Measurements from ENCODE around the gene TRPT1.
A peak's percentile ranks its signal among the peaks of the same experiment; 100 is the strongest.

Gene TRPT1

DNA sequence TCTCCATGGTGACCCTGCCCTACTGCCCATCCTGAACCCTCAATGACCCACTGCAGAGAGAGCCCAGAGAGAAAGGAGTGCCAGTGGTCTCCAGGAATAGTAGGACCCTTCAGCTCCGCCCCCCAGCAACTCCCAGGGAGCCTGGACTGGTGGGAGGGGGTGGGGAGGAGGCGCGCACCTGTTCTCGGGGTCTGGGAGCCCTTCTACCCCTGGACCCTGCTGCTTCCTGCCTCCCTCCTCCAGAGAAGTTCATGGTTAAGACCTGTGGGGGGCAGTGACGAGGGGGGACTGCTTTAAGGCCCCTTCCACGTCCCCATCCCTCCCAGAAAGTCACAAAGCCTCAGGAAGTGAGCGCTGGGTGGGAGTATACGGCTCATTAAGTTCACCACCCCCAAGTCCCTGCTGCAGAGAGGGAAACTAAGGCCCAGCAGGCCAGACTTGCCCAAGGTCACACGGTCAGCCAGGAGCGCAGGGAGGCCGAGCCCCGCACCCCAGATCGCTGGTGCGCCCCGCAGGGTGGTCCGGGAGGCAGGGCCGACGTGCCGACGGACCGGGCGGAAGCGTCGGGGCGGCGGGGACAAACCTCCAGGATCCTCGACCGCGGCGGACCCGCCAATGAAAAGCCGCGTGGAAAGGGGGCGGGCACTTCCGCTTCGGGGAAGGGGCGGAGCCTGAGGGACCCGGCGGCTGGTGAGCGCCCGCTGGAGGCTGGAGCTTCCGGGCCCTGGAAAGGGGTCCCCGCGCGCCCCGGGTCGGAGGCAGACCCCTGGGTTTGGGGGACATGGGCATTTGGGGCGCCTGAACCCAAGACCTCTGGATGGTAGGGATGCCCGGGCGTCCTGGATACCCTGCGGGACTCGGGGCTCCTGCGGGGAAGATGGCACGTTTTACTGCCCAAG is at the start of gene TRPT1, which contains the start of gene NUDT22:
TSS of gene TRPT1 (minus strand) at position 579 of the 899 bp plus-strand sequence. CDS start at position 253, 326 bp downstream.
TSS of gene NUDT22 (plus strand) at position 667 of the 899 bp plus-strand sequence. CDS start 379 bp downstream, outside the sequence.
- H3K27ac Mint-ChIP-seq, result peak within 1 kb of the TSS; percentile 86
- H3K9me3 Mint-ChIP-seq, result no peaks in the 10 kb centered on the region
- H3K36me3 Mint-ChIP-seq (ENCODE audit: low read depth), result no peaks in the 10 kb centered on the region
- H3K4me3 Mint-ChIP-seq, result peak within 1 kb of the TSS; percentile 88
- peaks cover 21% of the 10 kb centered on the region for H3K4me1 Mint-ChIP-seq (ENCODE audit: low read depth)
- H3K27me3 Mint-ChIP-seq (ENCODE audit: low read depth), result no peaks in the 10 kb centered on the region

GRCh38 chr11:64275031-64275800 is 49.2 kb upstream of the TRPT1 start:
- no peak overlapping the region for H3K27ac Mint-ChIP-seq
- peaks cover 10% of the 10 kb centered on the region for H3K4me1 Mint-ChIP-seq (ENCODE audit: low read depth)
- peaks cover 6% of the 10 kb centered on the region for H3K36me3 Mint-ChIP-seq (ENCODE audit: low read depth)
- H3K9me3 Mint-ChIP-seq, result no peaks in the 10 kb centered on the region
- no peaks in the 10 kb centered on the region for H3K27me3 Mint-ChIP-seq (ENCODE audit: low read depth)
- no peak overlapping the region for H3K4me3 Mint-ChIP-seq

GRCh38 chr11:64269540-64270220 is 43.7 kb upstream of the TRPT1 start:
- Mint-ChIP-seq H3K4me1 (ENCODE audit: low read depth) (peaks cover 23% of the 10 kb centered on the region), H3K27me3 (ENCODE audit: low read depth) (no peaks in the 10 kb centered on the region), H3K4me3 (peak overlapping the region; percentile 89), H3K36me3 (ENCODE audit: low read depth) (peaks cover 9% of the 10 kb centered on the region), H3K27ac (peak overlapping the region; percentile 99), H3K9me3 (no peaks in the 10 kb centered on the region)

GRCh38 chr11:64268893-64269539 is 43.0 kb upstream of the TRPT1 start:
- H3K4me3 Mint-ChIP-seq, result peak overlapping the region; percentile 89
- H3K27ac Mint-ChIP-seq, result peak overlapping the region; percentile 99
- H3K9me3 Mint-ChIP-seq, result no peaks in the 10 kb centered on the region
- peaks cover 9% of the 10 kb centered on the region for H3K36me3 Mint-ChIP-seq (ENCODE audit: low read depth)
- H3K27me3 Mint-ChIP-seq (ENCODE audit: low read depth), result no peaks in the 10 kb centered on the region
- H3K4me1 Mint-ChIP-seq (ENCODE audit: low read depth), result peaks cover 23% of the 10 kb centered on the region

DNA sequence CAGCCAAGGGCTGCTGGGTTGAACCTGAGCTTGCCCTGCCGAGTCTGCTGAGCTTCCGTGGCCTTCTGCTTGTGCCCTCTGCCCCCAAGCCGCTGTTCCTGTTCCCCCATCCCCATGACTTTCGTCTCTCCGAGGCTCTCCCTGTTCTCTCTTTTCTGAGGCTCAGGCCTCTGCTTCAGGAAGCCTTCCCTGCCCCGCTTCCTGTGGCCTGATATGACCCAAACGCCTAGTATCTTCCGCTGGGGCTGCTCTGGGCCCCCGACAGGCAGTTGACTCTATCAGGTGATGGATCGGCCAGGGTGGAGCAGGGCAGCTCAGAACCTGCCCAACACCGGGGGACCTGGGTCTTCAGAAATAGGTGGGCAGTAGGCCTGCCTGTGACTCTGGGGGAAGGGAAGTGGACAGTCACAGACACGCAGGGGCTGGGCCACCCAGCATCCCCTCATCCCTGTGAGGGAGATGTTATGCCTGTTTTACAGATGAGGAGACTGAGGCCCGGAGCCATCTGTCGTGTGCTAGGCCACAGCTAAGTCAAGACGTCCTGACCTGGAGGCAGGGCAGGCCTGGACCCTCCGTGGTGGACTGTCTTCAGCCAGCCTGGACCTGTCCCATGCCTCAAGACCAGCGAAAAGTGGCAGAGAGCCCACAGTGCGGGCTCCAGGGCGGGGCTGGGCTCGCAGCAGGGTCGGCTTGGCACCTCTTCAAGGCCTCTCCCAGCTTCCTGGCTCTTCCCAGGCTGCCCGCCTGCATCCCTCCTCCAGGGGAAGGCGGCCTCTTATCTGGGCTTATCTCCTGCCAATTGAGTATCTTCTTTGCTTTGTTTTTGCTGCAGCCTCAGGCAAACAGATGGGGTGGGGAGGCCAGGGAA is 42.3 kb upstream of the TRPT1 start:
- peak overlapping the region; percentile 89 for H3K4me3 Mint-ChIP-seq
- no peaks in the 10 kb centered on the region for H3K9me3 Mint-ChIP-seq
- H3K36me3 Mint-ChIP-seq (ENCODE audit: low read depth), result peaks cover 10% of the 10 kb centered on the region
- H3K4me1 Mint-ChIP-seq (ENCODE audit: low read depth), result peaks cover 21% of the 10 kb centered on the region
- peak overlapping the region; percentile 99 for H3K27ac Mint-ChIP-seq
- H3K27me3 Mint-ChIP-seq (ENCODE audit: low read depth), result no peaks in the 10 kb centered on the region

DNA sequence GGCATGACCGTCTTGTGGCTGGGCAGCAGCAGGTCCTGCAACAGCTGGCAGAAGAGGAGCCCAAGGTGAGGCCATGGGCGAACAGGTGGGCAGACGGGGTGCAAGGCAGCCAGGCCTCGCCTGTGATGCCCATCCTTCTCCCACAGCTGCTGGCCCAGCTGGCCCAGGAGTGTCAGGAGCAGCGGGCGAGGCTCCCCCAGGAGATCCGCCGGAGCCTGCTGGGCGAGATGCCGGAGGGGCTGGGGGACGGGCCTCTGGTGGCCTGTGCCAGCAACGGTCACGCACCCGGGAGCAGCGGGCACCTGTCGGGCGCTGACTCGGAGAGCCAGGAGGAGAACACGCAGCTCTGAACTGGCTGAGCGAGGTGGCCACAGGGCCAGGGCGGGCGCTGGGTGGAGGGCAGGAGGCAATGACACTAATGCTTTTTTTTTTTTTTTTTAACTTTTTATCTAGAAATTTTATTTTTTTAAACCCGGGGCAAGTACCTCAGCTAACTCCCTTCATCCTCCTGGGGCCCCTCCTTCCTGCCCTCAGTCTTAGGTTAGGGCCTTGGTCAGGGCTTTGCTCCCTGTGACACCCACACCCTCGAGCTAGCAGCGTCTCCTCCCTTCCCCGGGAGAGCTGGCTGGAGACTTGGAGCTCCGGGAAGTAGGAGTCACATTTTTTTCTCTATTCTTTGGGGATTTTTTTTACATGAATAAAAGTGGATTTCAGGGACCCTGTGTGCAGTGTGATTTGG is 41.4 kb upstream of the TRPT1 start:
- H3K27me3 Mint-ChIP-seq (ENCODE audit: low read depth), result no peaks in the 10 kb centered on the region

DNA sequence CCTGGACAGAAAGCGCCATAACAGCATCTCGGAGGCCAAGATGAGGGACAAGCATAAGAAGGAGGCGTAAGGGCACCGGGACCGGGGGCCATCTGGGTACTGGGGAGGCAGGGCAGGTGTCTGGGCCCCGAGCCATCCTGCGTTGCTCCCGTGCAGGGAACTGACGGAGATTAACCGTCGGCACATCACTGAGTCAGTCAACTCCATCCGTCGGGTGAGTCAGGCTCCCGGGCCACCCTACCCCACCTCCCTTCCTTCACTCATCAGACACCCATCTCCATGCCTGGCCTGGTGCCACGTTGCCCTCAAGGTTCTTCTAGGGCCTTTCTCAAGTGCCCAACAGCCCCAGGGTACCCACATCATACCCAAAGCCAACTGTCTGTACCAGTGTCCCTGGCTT is 40.4 kb upstream of the TRPT1 start:
- H3K4me1 Mint-ChIP-seq (ENCODE audit: low read depth), result peaks cover 14% of the 10 kb centered on the region
- H3K27me3 Mint-ChIP-seq (ENCODE audit: low read depth), result no peaks in the 10 kb centered on the region
- H3K4me3 Mint-ChIP-seq, result no peak overlapping the region
- peaks cover 12% of the 10 kb centered on the region for H3K36me3 Mint-ChIP-seq (ENCODE audit: low read depth)
- no peak overlapping the region for H3K27ac Mint-ChIP-seq
- H3K9me3 Mint-ChIP-seq, result no peaks in the 10 kb centered on the region

More for the DNA sequence above, 41.4 kb upstream of the TRPT1 start:
- Mint-ChIP-seq H3K27ac (no peak overlapping the region), H3K36me3 (ENCODE audit: low read depth) (peaks cover 13% of the 10 kb centered on the region), H3K4me1 (ENCODE audit: low read depth) (peaks cover 20% of the 10 kb centered on the region), H3K4me3 (no peak overlapping the region), H3K9me3 (no peaks in the 10 kb centered on the region)

GRCh38 chr11:64265176-64266160 is 39.5 kb upstream of the TRPT1 start:
- Mint-ChIP-seq H3K27ac (no peak overlapping the region), H3K4me3 (no peak overlapping the region), H3K4me1 (ENCODE audit: low read depth) (peaks cover 14% of the 10 kb centered on the region), H3K27me3 (ENCODE audit: low read depth) (no peaks in the 10 kb centered on the region), H3K36me3 (ENCODE audit: low read depth) (peaks cover 14% of the 10 kb centered on the region), H3K9me3 (no peaks in the 10 kb centered on the region)

GRCh38 chr11:64264371-64264852 is 38.4 kb upstream of the TRPT1 start:
- no peaks in the 10 kb centered on the region for H3K9me3 Mint-ChIP-seq
- peaks cover 14% of the 10 kb centered on the region for H3K4me1 Mint-ChIP-seq (ENCODE audit: low read depth)
- no peak overlapping the region for H3K27ac Mint-ChIP-seq
- H3K36me3 Mint-ChIP-seq (ENCODE audit: low read depth), result peaks cover 21% of the 10 kb centered on the region
- H3K27me3 Mint-ChIP-seq (ENCODE audit: low read depth), result no peaks in the 10 kb centered on the region
- H3K4me3 Mint-ChIP-seq, result no peak overlapping the region

- no peaks in the 10 kb centered on the region for H3K9me3 Mint-ChIP-seq
- no peak overlapping the region for H3K27ac Mint-ChIP-seq
These were observed 37.9 kb upstream of the TRPT1 start for GRCh38 chr11:64263947-64264317.

GRCh38 chr11:64263021-64263946 is 37.3 kb upstream of the TRPT1 start:
- Mint-ChIP-seq H3K27me3 (ENCODE audit: low read depth) (no peaks in the 10 kb centered on the region), H3K4me1 (ENCODE audit: low read depth) (peaks cover 9% of the 10 kb centered on the region), H3K36me3 (ENCODE audit: low read depth) (peaks cover 18% of the 10 kb centered on the region), H3K27ac (no peak overlapping the region), H3K9me3 (no peaks in the 10 kb centered on the region), H3K4me3 (no peak overlapping the region)

More at GRCh38 chr11:64263947-64264317, 37.9 kb upstream of the TRPT1 start:
- Mint-ChIP-seq H3K27me3 (ENCODE audit: low read depth) (no peaks in the 10 kb centered on the region), H3K36me3 (ENCODE audit: low read depth) (peaks cover 21% of the 10 kb centered on the region), H3K4me3 (no peak overlapping the region), H3K4me1 (ENCODE audit: low read depth) (peaks cover 14% of the 10 kb centered on the region)
